GM10266 (cell line): Measurements from ENCODE around the gene HIP1R.
"Not testable (repeated sequence)": the region's sequence is repeated elsewhere in the genome, so short reads cannot be mapped to it uniquely, and the experiment has no call there.

ENCODE experiments used
- DNase-seq: peaks from one replicate; pipeline ENCODE4 v3.0.0; 2012; ENCODE audit errors: extremely low spot score
- CTCF ChIP-seq: IDR thresholded peaks from 2 replicates; pipeline ENCODE4 v1.5.1; 2012; ENCODE audit warnings: mild to moderate bottlenecking, low read depth; ENCODE audit not compliant: control insufficient read depth, insufficient read depth; ENCODE audit errors: missing control alignments

The HIP1R gene

GRCh38 chr12:122903693-122904034, 68.4 kb downstream of the HIP1R start:
- no peak for DNase-seq

GRCh38 chr12:122905258-122905657, 70.0 kb downstream of the HIP1R start:
- not testable (repeated sequence) for DNase-seq

More at GRCh38 chr12:122903693-122904034, 68.4 kb downstream of the HIP1R start:
- TF ChIP-seq CTCF: no peak

DNA sequence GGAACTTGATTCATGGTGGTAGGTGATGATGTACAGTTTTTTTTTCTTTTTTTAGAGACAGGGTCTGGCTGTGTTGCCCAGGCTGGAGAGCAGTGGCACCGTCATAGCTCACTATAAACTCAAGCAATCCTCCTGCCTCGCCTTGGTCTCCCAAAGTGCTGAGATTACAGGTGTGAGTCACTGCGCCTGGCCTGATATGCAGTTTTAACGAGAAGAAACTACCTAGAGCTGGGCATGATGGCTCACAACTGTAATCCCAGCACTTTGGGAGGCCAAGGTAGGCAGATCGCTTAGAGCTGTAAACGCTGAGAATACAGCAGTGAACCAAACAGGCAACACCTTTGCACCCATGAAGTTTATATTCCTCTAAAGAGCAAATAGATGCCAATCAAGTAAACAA, 73.7 kb downstream of the HIP1R start:
- no peak for DNase-seq
- no peak for TF ChIP-seq CTCF

GRCh38 chr12:122909442-122910288, 74.4 kb downstream of the HIP1R start:
- TF ChIP-seq CTCF: no peak
- no peak for DNase-seq
